Activated CD4-positive, alpha-beta T cell treated with anti-CD3 and anti-CD28 coated beads, Interleukin-2, amount 50 U/mL, for 24 hours (primary cell): ENCODE results near the gene PDLIM3.
"Not testable (repeated sequence)": the region's sequence is repeated elsewhere in the genome, so short reads cannot be mapped to it uniquely, and the experiment has no call there.

Source experiments
- DNase-seq, 2 donors: peaks; one replicate each; pipeline ENCODE4 v3.0.0-alpha.2; 2020; ENCODE audit warnings: low read depth in 1 of 2, low spot score in 1 of 2

PDLIM3 gene

DNA sequence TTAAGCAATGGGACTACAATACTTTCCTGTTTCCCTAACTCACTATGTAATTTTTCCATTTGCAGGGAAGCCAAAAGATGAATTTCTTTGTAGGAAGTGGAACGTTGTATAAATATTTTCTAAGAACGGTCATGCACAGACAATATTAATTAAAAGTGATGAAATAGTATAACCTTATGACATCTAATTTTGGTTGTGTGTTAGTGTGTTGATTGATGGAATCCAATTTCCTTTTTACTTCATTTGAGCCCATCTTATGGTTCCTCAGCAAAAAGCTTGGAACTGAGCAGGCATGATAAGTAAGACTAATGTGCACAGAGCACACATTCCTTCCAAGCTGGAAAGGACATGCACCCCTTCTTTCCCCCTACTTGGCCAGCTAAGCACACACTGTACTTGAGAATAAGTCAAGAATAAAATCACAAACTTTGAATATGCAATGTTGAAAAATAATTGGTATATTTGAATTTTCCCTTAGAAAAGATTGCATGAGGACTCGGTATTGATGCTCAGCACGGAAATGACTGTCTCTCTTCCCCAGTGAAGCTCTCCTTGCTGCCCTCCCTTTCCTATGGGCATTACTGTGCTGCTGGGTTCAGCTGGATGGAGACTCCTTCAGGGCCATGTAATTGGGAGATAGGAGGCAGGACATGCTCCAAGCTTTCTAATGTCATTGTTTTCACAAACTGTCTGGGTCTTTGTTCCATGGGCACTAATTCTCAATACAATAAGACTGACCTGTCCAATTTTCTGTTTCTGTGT lies 19.2 kb upstream of the PDLIM3 start:
- DNase-seq: no peak

DNA sequence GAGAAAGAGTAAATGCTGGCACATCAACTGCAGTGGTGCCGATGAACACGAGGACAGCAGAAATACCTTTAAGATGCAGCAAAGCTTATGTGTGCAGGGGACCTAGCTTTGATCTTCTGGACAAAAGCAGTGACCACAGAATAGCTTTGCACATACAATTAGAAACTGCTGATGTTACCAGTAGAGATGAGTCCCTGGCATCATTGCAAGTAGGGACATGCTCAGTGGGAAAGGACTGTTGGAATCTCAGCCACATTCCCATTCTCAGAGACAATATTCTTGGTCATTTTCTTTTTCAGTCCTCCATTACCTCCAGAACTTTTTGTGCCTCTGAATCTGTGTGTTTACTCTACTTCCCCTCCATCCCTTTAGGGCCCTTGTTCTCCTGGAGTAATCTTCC lies 16.9 kb upstream of the PDLIM3 start:
- no peak for DNase-seq

DNA sequence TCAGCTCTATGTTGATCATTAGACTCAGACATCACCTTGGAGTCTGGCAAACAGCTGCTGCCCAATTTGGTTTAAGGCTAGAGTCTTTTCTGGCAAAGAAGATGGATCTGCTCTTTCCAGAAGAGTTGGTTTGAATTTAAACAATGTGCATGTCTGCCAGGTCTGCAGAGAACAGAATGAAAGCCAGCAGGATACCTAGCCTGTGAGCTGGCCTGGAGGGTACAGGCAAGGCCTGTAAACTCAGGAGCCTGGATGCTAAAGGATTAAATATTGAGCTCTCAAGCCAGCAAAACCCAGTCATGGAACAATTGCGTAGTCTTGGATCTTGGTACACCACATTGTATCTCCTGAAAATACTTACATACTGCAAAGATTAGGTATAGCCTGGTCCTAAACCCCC lies 15.6 kb upstream of the PDLIM3 start:
- DNase-seq: no peak

DNA sequence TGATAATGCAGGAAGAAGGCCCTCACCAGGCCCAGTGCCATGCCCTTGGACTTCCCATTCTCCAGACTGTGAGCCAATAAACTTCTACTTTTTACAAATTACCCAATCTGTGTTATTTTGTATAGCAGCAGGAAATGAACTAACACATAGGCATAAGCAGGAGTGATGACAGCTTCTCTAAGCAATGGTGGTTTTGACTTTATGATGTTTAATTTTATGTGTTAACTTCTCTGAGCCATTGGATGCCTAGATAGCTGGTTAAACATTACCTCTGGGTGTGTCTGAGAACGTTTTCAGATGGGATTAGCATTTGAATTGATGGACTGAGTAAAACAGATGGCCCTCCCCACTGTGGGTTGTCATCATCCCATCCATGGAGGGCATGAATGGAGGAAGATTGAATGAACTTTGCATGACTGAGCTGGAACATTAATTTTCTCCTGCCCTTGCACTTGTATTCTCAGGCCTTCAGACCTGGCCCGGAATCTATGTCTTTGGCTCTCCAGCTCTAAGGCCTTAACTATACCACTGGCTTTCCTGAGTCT lies 13.9 kb upstream of the PDLIM3 start:
- no peak for DNase-seq

DNA sequence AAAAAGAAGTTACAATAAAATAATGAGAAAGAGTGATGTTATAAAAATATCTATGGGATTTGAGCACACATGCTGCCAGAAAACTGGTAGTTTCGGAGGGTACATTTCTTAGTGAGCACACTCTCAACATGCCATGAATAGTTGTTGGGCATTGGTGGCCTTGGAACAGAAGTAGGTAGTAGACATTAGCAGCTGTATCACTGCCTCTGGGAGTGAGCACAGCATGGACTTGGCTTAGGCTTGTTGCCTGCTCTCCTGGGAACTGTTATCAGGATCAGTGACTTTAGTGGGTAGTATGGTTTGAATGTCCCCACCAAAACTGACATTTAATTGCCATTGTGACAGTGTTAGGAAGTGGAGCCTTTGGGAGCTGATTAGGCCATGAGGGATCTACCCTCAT lies 13.3 kb upstream of the PDLIM3 start:
- DNase-seq: no peak

DNA sequence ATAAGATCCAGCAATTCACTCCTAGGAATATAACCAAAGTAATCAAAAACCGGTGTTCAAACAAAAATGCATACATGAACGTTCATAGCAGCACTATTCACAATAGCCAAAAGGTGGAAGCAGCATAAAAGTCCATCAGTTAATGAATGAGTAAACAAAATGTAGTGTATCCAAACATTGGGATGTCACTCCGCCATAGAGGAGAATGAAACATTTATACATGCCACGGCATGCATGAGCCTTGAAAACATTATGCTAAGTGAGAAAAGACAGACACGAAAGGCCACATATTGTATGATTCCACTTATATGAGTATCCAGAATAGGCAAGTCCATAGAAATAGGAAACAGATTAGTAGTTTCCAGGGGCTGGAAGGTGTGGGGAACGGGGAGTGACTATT lies 11.0 kb upstream of the PDLIM3 start:
- no peak for DNase-seq

DNA sequence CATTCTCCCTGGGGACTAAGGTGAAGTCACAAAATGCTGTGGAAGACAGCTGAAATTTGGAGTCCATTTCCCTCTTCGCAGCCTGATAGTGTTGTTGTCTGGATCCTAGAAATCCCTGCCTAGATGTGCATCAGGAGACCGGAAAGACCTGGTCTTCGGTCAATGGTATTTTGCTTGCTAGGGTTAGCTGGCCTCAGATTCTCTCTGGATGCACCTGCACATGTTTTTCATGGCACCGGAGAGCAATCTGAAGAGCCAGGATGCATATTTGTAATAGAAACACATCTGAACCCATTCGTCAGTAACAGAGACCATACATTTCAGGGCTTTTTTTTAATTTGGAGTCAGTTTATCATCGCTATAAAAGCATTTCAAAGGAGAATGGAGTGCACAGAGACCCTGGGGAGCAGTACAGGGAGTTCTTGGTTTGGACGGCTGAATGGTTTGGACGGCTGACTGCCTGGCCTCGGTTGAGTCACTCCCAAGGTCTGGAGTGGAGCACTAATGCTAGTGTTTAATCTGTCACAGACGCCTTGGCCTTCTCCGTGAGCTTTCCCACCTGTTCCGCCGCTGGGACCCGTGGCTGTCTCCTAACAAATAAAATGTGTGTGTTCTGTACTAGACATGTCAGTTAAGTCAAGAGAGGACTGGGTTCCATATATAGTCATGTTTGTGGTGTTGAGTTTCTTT lies 7.5 kb upstream of the PDLIM3 start:
- no peak for DNase-seq

DNA sequence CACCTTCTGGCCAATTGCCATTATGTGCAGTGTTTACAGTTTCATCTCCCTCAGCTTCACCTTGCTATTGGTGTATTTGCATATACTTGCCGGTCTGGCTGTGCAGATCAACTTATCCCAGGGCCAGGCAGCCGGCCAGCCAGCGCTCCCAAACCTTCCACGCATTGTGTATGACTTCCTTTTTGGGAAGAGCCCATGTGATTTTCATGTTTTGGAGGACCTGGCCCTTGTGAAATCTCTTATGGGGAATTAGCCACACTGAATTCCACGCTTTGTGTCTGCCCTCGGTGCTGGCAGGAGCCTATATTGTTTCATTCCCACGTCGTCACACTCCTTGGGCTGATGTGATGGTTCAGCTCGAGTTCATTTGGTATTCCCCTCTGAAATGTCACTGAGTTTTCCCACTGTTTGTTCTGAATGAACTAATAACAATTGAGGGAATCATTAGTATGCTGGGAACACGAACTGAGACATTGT lies 6.0 kb upstream of the PDLIM3 start:
- no peak for DNase-seq

DNA sequence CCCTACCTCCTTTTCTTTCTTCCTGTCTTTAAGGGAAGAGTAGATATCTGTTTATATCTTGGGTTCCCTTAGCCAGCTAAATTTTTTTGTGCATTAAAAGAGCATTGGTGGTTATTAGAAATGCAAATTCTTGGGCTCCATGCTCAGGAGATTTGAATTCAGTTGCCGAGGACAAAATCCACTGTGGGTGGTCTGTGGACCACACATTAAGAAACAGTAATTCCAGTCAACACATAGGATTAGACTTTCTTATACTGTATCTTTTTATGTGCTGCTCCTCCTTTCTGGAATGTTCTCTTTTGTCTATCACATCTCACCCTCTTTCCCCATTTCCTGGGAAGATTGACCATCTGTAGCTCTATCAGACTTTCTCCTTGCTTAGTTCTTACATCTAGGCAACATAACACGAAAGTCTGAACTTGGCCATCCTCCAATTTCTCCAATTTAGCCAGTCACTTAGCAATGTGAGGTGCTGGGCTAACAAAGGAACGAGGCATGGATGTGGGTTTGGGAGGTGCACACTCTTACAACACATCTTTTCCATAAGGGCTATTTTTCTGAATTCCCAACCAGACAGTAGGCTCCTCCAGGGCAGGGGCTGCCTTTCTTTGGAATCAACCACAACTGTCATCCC lies 5.3 kb upstream of the PDLIM3 start:
- DNase-seq: no peak

DNA sequence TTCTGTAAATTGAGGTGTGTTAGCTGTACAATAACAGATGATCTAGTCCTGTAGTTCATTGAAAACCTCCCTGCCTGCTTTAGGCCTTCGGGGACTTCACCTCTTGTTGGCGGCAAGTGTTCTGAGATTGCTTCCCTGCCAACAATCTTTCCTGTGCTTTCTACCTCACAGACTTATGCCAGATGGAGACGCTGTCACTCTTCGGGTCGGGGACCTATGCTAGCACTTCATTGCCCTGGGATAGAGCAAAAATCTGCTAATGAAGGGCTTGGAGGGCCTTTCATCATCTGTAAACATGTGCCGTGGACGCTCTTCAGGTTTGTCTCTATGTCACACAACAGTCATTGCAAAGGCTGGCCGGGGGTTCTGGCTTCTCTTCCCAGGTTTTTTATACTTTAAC lies 4.7 kb upstream of the PDLIM3 start:
- DNase-seq: no peak

DNA sequence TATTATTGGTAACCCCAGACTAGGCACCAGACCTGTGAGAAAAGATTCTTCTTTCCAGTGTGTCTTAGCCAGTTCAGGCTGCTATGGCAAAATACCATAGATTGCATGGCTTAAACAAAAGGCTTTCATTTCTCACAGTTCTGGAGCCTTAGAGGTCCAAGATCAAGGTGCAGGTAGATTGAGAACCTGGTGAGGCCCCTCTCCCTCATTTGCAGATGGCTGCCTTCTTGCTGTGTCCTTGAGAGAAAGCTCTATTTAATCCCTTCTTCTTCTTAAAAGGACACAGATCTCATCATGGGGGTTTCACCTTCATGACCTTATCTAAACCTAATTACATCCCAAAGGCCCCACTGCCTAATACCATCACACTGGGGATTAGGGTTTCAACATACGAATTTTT lies 3.5 kb upstream of the PDLIM3 start:
- DNase-seq: no peak

DNA sequence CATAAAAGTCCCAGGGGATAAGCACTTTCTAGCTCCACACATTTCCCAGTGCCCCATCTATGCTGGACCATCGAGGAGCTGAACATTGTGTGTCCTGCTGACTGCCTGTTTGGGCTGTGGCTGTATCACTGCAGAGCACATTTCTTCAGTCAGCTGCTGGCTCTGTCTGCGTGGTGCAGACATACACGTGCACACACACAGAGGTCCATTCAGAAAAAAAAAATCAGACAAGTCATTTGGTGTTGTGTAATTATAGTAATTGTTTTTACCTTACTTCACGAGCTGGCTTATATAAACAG lies 1.1 kb upstream of the PDLIM3 start:
- no peak for DNase-seq

DNA sequence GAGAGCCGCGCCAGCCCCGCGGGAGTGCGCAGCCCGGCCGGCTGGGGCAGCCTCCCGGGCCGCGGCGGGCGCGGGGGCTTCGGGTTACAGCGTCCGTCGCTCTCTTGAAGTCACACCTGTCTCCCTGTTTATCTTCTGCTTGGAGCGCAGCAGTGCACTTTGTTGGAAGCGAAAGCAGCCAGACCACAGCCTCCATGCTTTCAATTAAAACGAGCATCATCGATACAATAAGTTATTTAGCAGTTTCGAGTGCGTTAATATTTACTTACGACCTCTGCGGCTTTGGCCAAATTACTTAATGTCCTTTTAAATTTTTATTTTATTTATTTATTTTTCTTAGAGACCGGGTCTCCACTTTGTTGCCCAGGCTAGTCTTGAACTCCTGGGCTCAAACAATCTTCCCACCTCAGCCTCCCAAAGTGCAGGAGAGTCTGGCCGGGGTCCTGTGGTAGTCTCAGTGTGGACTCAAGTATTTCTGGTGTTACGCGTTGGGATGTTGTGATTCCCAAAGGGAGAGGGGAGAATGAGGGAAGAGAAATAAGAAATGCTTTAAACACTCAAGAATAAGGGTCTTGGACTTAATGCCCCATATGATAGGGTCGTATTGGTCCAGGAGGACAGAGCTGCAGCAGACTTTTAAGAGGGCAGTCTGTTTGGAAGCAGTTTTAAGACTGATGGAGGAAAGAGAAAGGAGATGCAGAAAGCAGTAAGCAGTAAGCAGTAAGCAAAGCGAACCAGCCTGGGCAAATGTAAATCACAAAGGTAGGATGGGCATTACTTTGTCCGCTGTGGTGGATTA lies 504 bp upstream of the PDLIM3 start:
- no peak for DNase-seq

DNA sequence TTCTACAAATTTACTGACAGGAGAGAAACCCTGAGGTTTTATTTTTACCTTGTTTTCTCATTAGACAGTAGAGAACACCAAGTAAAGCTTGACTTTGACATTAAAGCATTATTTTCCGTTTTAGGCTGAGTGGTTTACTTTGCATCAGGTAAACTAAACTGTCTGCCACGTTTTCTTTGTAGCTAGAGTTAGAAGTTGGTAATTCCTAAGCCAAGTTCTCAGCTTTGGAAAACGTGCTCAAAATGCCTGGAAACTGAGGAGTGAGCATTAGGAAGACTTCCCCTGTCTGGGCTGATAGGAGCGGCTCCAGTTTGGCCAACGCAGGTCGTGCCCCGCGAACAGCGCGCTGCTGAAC lies 819 bp downstream of the PDLIM3 start:
- DNase-seq: no peak

DNA sequence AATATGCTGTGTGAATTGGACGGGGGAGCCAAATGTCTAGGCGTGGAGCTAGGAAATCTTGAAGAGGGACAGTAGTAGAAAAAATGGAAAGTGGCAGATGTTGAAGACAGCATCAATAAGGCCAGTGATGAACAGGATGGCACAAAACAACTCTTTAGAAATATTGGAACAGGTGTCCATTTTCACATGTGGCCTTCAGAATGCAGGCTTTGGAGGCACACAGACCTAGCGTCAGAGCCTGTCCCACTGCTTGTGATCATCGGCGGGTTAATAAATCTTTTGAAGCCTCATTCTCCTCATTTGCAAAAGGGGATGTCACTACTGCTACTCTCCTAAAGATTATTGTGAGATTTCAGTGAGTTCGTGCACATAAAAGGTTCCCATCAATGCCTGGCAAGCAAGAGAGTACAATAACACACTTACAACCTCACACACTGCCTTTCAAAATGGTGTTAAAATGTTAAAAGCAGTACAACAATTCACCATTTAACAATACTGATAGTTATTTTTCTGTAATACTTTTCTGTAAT lies 2.4 kb downstream of the PDLIM3 start:
- DNase-seq: no peak

DNA sequence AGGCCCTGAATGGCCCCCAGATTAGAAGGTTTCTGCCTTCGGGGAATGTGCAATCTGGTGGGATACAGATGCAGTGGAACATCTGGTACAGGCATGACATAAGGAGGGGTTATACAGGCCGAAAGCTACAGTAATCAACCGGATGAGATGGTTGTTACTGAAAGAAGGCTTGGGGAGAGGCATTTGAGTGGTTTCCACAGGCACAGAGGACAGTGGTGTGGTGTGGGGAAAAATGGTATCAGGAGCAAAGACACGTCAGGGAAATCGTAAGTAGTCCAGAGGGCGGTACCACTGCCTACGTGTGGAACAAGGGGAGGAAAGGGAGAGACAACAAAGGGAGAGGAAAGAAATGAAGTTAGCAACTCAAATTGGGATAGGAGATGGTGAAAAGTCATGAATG lies 3.0 kb downstream of the PDLIM3 start:
- DNase-seq: no peak

DNA sequence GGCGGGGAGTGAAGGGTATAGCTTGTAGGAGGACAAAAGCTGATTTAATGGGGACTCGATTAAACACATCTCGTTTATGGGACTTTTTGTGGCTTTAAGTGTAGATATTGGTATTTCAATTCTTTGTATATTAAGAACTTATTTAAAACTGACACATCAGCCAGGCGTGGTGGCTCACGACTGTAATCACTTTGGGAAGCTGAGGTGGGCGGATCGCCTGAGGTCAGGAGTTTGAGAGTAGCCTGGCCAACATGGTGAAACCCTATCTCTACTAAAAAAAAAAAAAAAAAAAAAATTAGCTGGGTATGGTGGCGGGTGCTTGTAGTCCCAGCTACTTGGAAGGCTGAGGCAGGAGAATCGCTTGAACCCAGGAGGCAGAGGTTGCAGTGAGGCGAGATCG lies 3.7 kb downstream of the PDLIM3 start:
- DNase-seq: not testable (repeated sequence)

DNA sequence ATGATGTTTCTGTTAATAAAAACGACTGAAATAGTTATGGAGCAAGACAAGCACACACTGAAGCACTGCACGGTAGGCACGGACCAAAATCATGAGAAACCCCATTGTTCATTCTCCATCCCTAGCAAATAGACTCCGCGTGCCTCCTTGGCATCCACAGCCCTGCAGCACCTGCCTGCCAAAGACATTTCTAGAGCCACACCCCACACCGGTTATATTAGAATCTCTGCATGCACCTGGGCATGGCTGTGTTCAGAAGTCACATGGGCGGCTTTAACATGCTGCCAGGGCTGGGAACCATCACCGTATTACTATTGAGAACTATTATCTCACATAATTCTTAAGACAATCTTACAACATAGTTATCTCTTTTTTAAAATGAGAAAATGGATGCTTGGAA lies 5.9 kb downstream of the PDLIM3 start:
- DNase-seq: no peak

DNA sequence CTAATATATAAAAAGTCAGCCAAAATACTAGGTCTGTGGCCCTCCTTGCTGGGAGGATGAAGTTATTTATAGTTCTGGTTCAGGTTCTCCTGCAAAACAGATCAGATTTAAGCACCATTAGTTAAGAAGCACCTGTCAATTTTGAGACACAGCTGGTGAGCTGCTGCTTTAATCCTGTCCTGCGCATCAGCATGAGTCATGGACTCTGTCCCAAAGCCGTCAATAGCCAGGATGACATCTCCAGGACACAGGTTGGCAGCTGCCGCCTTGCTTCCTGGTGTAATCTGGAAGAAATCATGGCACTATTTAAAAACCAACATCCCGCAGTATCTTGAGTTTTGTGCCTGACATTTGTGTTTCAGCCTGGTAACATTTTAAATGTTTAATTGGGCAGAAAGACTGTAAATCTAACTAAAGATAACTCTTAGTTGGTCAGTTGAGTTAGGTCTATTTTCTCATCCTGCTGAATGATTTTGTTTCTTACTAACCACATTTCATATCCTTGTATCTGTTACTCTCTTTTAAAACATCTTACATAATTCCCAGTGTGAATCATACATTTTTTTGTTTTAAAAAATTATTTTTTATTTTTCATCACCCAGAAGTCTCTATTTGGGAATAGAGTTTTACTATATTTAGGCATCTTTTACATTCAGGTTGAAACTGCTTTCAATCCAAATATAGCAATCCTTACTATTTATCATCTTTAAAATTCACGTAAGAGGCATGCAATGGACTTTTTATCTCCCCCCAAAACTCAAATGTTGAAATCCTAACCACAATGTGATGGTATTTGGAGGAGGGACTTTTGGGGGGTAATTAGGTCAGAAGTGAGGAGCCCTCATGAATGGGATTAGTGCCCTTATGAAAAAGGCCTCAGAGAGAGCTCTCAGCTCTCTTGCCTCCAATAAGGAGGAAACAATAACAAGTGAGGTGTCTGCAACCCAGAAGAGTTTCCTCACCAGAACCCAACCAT lies 10.1 kb downstream of the PDLIM3 start:
- DNase-seq: no peak

DNA sequence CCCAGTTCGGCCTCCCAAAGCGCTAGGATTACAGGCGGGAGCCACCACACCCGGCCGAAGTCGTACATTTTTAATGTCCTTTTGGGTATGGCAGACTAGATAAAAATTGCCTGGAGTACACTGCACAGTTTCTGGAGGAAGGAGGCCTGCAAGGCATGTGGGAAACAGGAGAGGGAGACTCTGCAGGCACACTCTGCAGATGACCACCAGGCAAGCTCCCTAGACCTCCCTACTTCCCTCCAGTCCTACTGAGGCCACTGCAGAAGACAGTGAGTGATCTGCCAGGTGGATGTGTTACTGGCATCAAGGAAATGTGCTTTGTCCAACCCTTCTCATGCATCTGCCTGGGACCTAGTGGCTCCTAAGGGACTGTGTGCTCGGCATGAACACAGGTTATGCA lies 11.4 kb downstream of the PDLIM3 start:
- no peak for DNase-seq
